Ascending aorta (tissue), 2 donors: Measurements from ENCODE around the gene DDX47. TPM values are rescaled to one million over a fixed set of nuclear protein-coding genes. Genes with fewer than 3 reads are reported as not detected.

Experiments used
- DNase-seq, 2 donors: peaks; one replicate each; pipeline ENCODE4 v3.0.0-alpha.2; 2019; ENCODE audit warnings: low spot score in 2 of 2
- H3K27ac ChIP-seq, 2 donors: fragments of 200-600 bp; sonication (generic); one replicate each; pipeline ENCODE4 v1.5.1; 2016 to 2017; ENCODE audit warnings: mild to moderate bottlenecking in 1 of 2
- H3K27me3 ChIP-seq: fragments of 200-600 bp; sonication (generic); one replicate; pipeline ENCODE4 v1.5.1; 2017
- H3K36me3 ChIP-seq, 2 donors: fragments of 200-600 bp; sonication (generic); one replicate each; pipeline ENCODE4 v1.5.1; 2016
- H3K4me1 ChIP-seq, 2 donors: fragments of 200-600 bp; sonication (generic); one replicate each; pipeline ENCODE4 v1.5.1; 2016 to 2017; ENCODE audit warnings: mild to moderate bottlenecking in 1 of 2
- H3K4me3 ChIP-seq, 2 donors: fragments of 200-600 bp; sonication (generic); one replicate each; pipeline ENCODE4 v1.5.1; 2016 to 2017; ENCODE audit warnings: mild to moderate bottlenecking in 1 of 2
- H3K9me3 ChIP-seq, 2 donors: fragments of 200-600 bp; sonication (generic); one replicate each; pipeline ENCODE4 v1.5.1; 2016
- CTCF ChIP-seq, 3 experiments: fragments of 200-600 bp in 2 of 3; fragments of 450-650 bp in 1 of 3; sonication (generic) in 2 of 3; IDR thresholded peaks; one replicate each; pipeline ENCODE4 v1.5.1; 2016 to 2019; ENCODE audit warnings: antibody characterized with exemption in 3 of 3, mild to moderate bottlenecking in 1 of 3, moderate library complexity in 1 of 3
- intact Hi-C: fragments of 100-400 bp; cut with DNase I; formaldehyde crosslinking; loops from one replicate; pipeline ENCODE4 v1.15.1; 2023
- total RNA-seq: library from RNA; depleted of rRNA; stranded (reverse); fragments of >200 nt; gene quantifications from one replicate; pipeline ENCODE4 v1.1.0, GENCODE V29; 2016

DDX47 gene
- total RNA-seq, 1 donor from 2014 or later, result 36.4 TPM

DNA sequence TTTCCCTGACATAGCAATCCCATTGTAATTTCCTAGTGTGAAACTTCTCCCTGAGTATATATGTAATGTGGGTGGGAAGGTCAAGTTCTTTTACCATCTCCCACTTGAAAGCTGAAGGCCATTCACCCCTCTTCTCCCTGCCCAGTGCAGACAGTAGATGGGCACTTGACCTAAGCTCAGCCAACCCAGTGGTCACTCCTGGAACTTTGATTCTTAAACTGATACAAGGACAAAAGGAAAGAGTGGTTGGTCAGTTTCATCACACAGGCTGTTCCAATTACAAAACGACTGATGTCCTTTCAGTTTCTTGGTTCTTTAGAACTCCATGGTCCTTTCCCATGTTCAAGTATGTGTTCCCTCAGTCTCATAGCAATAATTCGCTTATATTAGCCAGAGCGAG lies 36.1 kb upstream of the DDX47 start:
- DNase-seq, result no peak
- no peak for TF ChIP-seq CTCF (IDR thresholded peaks at IDR 0.05)
- H3K4me3 ChIP-seq, result no peak overlapping the region
- no peaks in the 10 kb centered on the region for H3K36me3 ChIP-seq
- intact Hi-C loops, result no loop called here
- H3K4me1 ChIP-seq, result no peaks in the 10 kb centered on the region
- H3K27ac ChIP-seq, result no peak overlapping the region
- no peaks in the 10 kb centered on the region for H3K9me3 ChIP-seq
- H3K27me3 ChIP-seq, result no peaks in the 10 kb centered on the region

- Histone ChIP-seq H3K4me1 (no peaks in the 10 kb centered on the region), H3K27ac (no peak overlapping the region), H3K4me3 (no peak overlapping the region), H3K36me3 (no peaks in the 10 kb centered on the region), H3K27me3 (no peaks in the 10 kb centered on the region), H3K9me3 (no peaks in the 10 kb centered on the region)
- intact Hi-C loops, result no loop called here
- no peak for TF ChIP-seq CTCF (IDR thresholded peaks at IDR 0.05)
- DNase-seq, result no peak
Observed at GRCh38 chr12:12779007-12779406, 34.1 kb upstream of the DDX47 start.

GRCh38 chr12:12779529-12779928 lies 33.6 kb upstream of the DDX47 start:
- Histone ChIP-seq H3K4me3 (no peak overlapping the region), H3K4me1 (no peaks in the 10 kb centered on the region), H3K27ac (no peak overlapping the region), H3K9me3 (no peaks in the 10 kb centered on the region), H3K36me3 (no peaks in the 10 kb centered on the region), H3K27me3 (no peaks in the 10 kb centered on the region)
- no peak for TF ChIP-seq CTCF (IDR thresholded peaks at IDR 0.05)
- intact Hi-C loops, result no loop called here
- DNase-seq, result no peak

- Histone ChIP-seq H3K4me3 (no peak overlapping the region), H3K9me3 (no peaks in the 10 kb centered on the region), H3K27ac (peak overlapping the region in 1 of 2 donors; percentile 84), H3K27me3 (no peaks in the 10 kb centered on the region), H3K36me3 (no peaks in the 10 kb centered on the region), H3K4me1 (peaks cover 3 to 11% of the 10 kb centered on the region in 2 donors)
- intact Hi-C loops, result loop anchor here (10.0 kb wide), 1 partner anchor 431 kb away; no protein-coding TSS in a partner anchor
- TF ChIP-seq CTCF (IDR thresholded peaks at IDR 0.05), result no peak
- no peak for DNase-seq
Observed at GRCh38 chr12:12784116-12784515, 29.0 kb upstream of the DDX47 start.

- peak within 1 kb of the TSS; percentile 84 to 90 for H3K27ac ChIP-seq
- no peaks in the 10 kb centered on the region for H3K36me3 ChIP-seq
- H3K9me3 ChIP-seq, result no peaks in the 10 kb centered on the region
- TF ChIP-seq CTCF (IDR thresholded peaks at IDR 0.05), result no peak
- peak within 1 kb of the TSS; percentile 55 to 74 for H3K4me3 ChIP-seq
- H3K4me1 ChIP-seq, result peaks cover 3 to 11% of the 10 kb centered on the region in 2 donors
- H3K27me3 ChIP-seq, result no peaks in the 10 kb centered on the region
- DNase-seq, result peak in 1 of 2 donors; percentile 71
- intact Hi-C loops, result loop anchor here (5.0 to 10.0 kb wide), 5 partner anchors 58 to 430 kb away; no protein-coding TSS in a partner anchor
Observed at GRCh38 chr12:12784911-12785814, 28.0 kb upstream of the DDX47 start, which contains the start of gene APOLD1. Gene APOLD1, plus strand, starts transcription at chr12:12785659. Its CDS starts 33 bp downstream, at chr12:12785692.
